ENCODE measurements around the gene PRKG1.

GRCh38 chr10:52318822-52319464 is 1244.7 kb downstream of the PRKG1 start:
- TF ChIP-seq CTCF (optimal IDR thresholded peaks at IDR 0.05 in 1 of 3, IDR thresholded peaks at IDR 0.05 in 1 of 3, conservative IDR thresholded peaks at IDR 0.05 in 1 of 3; ENCODE audit: extremely low read depth in 1 of 3, insufficient read depth in 2 of 3, low read length in 3 of 3): no peak
- TF ChIP-seq EZH2 (IDR thresholded peaks at IDR 0.05; ENCODE audit: low read length): no peak

Data from keratinocyte (primary cell).